Small intestine (tissue), 7 donors: ENCODE measurements around the gene UNC5C. TPM values are rescaled to one million over a fixed set of nuclear protein-coding genes. Genes with fewer than 3 reads are reported as not detected.
A peak's percentile ranks its signal among the peaks of the same experiment; 100 is the strongest.

Experiments used
- DNase-seq, 2 donors: peaks; one replicate each; pipeline versions ENCODE4 v3.0.0 to v3.0.0-alpha.2; 2013
- FAIRE-seq: peaks from 2 replicates; lab custom pipeline; 2012; peaks lifted over from hg19 to GRCh38; lab: Jason Lieb, UNC
- H3K27ac ChIP-seq, 3 donors: one replicate each; pipeline ENCODE4 v1.5.1; 2013; ENCODE audit warnings: low read length in 2 of 3, mild to moderate bottlenecking in 2 of 3, control low read depth in 1 of 3, inconsistent platforms in 1 of 3, low read depth in 1 of 3, moderate library complexity in 1 of 3
- H3K27me3 ChIP-seq, 3 donors: one replicate each; pipeline ENCODE4 v1.6.1; 2013; ENCODE audit warnings: low read length in 3 of 3, inconsistent platforms in 1 of 3; ENCODE audit not compliant: control insufficient read depth in 3 of 3, insufficient read depth in 3 of 3
- H3K36me3 ChIP-seq, 3 donors: one replicate each; pipeline ENCODE4 v1.6.1; 2013; ENCODE audit warnings: low read length in 3 of 3, inconsistent platforms in 1 of 3, low read depth in 1 of 3, mild to moderate bottlenecking in 1 of 3, moderate library complexity in 1 of 3; ENCODE audit not compliant: control insufficient read depth in 3 of 3, insufficient read depth in 2 of 3
- H3K4me1 ChIP-seq, 3 donors: one replicate each; pipeline ENCODE4 v1.6.1; 2013; ENCODE audit warnings: low read length in 2 of 3, inconsistent platforms in 1 of 3, low read depth in 1 of 3, mild to moderate bottlenecking in 1 of 3, moderate library complexity in 1 of 3; ENCODE audit not compliant: control insufficient read depth in 3 of 3, insufficient read depth in 2 of 3
- H3K4me3 ChIP-seq, 3 donors: one replicate each; pipeline ENCODE4 v1.5.1; 2013; ENCODE audit warnings: low read length in 3 of 3, control low read depth in 1 of 3, inconsistent platforms in 1 of 3, low read depth in 1 of 3, mild to moderate bottlenecking in 1 of 3, moderate library complexity in 1 of 3
- H3K9me3 ChIP-seq, 2 donors: one replicate each; pipeline ENCODE4 v1.6.1; 2013; ENCODE audit warnings: low read depth in 1 of 2, low read length in 1 of 2; ENCODE audit not compliant: control insufficient read depth in 2 of 2, insufficient read depth in 1 of 2
- WGBS, 3 donors: extraction: QIAGEN DNeasy Blood & Tissue Kit; methylation state at CpG; one replicate each; pipeline ENCODE4 v1.1.7; 2013; 5-methylcytosine and 5-hydroxymethylcytosine counted together
- polyA plus RNA-seq, 4 donors: library from polyadenylated mRNA; stranded (reverse) in 3 of 4; unstranded in 1 of 4; fragments of 200-250 nt in 3 of 4; fragments of 120-200 nt in 1 of 4; gene quantifications; one replicate each; pipeline versions ENCODE4 v1.2.1 to v1.2.3, GENCODE V29; 2013
- donor health status: healthy with polysubstance abuse.
- donor health status: control.
- donor health status: control.
- donor health status: Bipolar disorder and iron deficiency.
- donor health status: healthy.

The UNC5C gene
- polyA plus RNA-seq, 4 donors = under 0.01 to 2.9 (median 1.1) TPM; not detected in 1

- no peak for DNase-seq
- no peak for FAIRE-seq
Measured at GRCh38 chr4:95190751-95191436, 357.9 kb downstream of the UNC5C start.

DNA sequence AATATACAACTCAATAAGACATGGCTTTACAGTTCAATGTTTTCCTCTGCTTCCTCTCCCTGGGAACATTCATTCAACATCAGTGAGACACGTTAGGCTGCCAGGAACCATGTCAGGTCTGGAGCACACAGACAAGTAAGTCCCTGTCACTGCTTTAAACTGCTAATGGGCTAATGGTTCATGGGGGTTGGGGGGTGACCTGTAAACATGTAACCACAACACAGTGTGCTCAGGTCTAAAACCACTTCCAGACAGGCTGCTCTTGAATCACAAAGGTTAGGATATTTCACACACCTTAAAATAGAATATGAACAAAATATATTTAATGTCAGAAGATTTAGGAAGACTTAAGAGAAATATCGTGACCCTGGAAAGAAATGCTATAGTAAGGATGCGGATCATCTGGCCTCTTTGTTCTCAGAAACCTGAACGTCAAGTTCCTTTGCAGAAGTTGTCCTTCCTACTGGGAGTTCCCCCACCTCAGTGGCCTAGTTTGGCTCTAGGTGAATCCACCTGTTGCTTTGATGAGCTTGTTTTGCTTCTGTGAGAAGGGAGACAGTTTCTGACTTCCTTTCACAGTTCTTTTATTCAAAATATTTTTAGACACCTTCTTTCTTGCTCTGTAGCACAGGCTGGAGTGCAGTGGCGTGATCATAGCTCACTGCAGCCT is 359.9 kb downstream of the UNC5C start:
- no peaks in the 10 kb centered on the region for H3K4me1 ChIP-seq
- H3K36me3 ChIP-seq = no peaks in the 10 kb centered on the region
- peaks cover 0 to 2% (median 0%) of the 10 kb centered on the region in 3 donors for H3K27me3 ChIP-seq
- no peak overlapping the region for H3K27ac ChIP-seq
- DNase-seq = peak in 1 of 2 donors; percentile 3
- WGBS, 3 donors = 59 to 71% (median 60%) methylated on average over 5 of the region's 5 CpGs
- H3K4me3 ChIP-seq = no peak overlapping the region
- FAIRE-seq = no peak
- peaks cover 0 to 3% of the 10 kb centered on the region in 2 donors for H3K9me3 ChIP-seq

More at GRCh38 chr4:95190751-95191436, 357.9 kb downstream of the UNC5C start:
- Histone ChIP-seq H3K9me3 (peaks cover 0 to 3% of the 10 kb centered on the region in 2 donors), H3K36me3 (no peaks in the 10 kb centered on the region), H3K4me3 (no peak overlapping the region), H3K27ac (no peak overlapping the region), H3K4me1 (no peaks in the 10 kb centered on the region), H3K27me3 (peaks cover 0 to 2% (median 0%) of the 10 kb centered on the region in 3 donors)
- WGBS, 3 donors = 50 to 57% (median 53%) methylated on average over 9 of the region's 9 CpGs

GRCh38 chr4:95186666-95187065 is 362.1 kb downstream of the UNC5C start:
- Histone ChIP-seq H3K36me3 (peaks cover 0 to 2% (median 0%) of the 10 kb centered on the region in 3 donors), H3K4me3 (no peak overlapping the region), H3K27me3 (peaks cover 0 to 2% (median 0%) of the 10 kb centered on the region in 3 donors), H3K4me1 (no peaks in the 10 kb centered on the region), H3K27ac (no peak overlapping the region), H3K9me3 (peaks cover 0 to 3% of the 10 kb centered on the region in 2 donors)
- DNase-seq = no peak
- FAIRE-seq = no peak
- 84 to 87% (median 87%) methylated on average over 8 of the region's 8 CpGs for WGBS, 3 donors

DNA sequence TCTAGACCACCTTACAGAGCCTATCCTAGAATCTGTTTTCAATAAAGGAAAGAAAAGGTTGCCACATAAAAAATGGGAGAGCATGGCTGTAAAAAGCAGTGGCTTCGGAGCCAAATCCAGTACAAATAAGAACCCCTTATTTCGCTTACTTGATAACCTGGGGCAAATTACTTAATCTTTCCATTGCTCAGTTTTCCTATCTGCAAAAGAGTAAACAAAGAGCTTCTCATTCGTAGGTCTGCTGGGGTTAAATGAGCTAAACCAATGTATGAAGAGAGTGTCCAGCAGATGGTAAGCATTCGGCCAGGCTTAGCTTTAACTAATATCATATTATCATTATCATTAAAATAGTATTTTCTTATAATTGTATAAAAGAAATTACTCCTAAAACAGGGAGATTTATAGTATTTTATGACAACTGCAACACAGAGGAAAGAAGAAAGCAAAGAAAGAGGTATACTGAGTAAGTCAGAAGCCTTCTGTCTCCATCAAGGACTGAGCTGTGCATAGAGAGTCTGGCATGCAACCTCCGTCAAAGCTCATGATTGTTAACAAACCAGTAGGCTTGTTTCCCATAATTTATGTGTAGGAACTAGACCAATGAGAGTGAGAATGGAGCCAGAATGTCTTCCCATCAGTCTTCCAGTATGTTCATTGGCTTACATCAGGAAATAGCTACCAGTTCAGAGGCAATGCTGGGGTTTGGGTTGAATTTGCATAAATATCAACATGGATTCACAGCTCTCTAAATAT is 364.9 kb downstream of the UNC5C start:
- no peak overlapping the region for H3K4me3 ChIP-seq
- no peaks in the 10 kb centered on the region for H3K9me3 ChIP-seq
- H3K27me3 ChIP-seq = no peaks in the 10 kb centered on the region
- H3K36me3 ChIP-seq = peaks cover 0 to 2% (median 0%) of the 10 kb centered on the region in 3 donors
- no peak overlapping the region for H3K27ac ChIP-seq
- DNase-seq (no peak), FAIRE-seq (no peak)
- H3K4me1 ChIP-seq = no peaks in the 10 kb centered on the region
- WGBS, 3 donors = 43 to 67% (median 65%) methylated on average over 5 of the region's 5 CpGs

GRCh38 chr4:95181996-95182306 is 366.8 kb downstream of the UNC5C start:
- peaks cover 0 to 11% of the 10 kb centered on the region in 2 donors for H3K9me3 ChIP-seq
- H3K4me3 ChIP-seq = no peak overlapping the region
- 22 to 39% (median 34%) methylated on average over 2 of the region's 2 CpGs for WGBS, 3 donors
- no peaks in the 10 kb centered on the region for H3K4me1 ChIP-seq
- no peaks in the 10 kb centered on the region for H3K27me3 ChIP-seq
- FAIRE-seq (no peak), DNase-seq (no peak)
- H3K36me3 ChIP-seq = peaks cover 0 to 6% (median 0%) of the 10 kb centered on the region in 3 donors
- H3K27ac ChIP-seq = no peak overlapping the region

DNA sequence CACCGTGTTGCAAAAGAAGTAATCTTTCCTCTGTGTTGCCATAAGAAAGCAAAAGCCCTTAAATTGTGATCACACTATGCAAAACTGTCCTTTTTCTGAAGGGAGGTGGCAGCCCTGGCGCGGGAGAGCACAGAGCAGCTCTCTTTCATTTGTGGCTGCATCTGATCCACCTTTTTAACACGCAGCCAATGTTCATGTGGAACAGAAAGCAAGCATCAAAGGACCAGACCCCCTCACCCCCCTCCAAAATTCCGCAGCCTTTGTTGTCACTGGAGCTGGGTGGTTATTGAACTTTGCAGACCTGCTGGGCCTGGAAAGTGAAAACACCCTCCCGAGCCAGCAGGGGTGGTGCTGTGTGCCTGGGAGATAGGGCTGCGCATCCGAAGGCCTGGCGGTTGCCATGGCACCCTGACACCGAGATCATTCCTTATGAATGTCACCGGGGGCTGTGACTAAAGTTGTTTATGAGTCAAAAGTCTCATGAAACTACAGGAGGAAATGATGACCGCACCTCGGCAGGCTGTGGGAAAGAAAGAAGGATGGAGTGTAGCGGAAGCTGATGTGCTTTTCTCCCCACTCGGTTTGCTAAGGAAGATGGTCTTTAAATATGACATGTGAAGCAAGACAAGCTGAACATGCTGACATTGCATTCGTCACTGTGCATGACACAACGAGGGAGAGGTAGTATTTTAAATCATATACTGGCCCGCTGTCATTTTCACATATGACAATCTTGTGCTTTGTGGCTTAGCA is 367.4 kb downstream of the UNC5C start:
- Histone ChIP-seq H3K4me3 (no peak overlapping the region), H3K4me1 (no peaks in the 10 kb centered on the region), H3K27me3 (no peaks in the 10 kb centered on the region), H3K9me3 (peaks cover 0 to 11% of the 10 kb centered on the region in 2 donors), H3K36me3 (peaks cover 0 to 6% (median 0%) of the 10 kb centered on the region in 3 donors), H3K27ac (no peak overlapping the region)
- 61 to 66% (median 64%) methylated on average over 18 of the region's 18 CpGs for WGBS, 3 donors
- DNase-seq (no peak), FAIRE-seq (no peak)

GRCh38 chr4:95180531-95181242 is 368.1 kb downstream of the UNC5C start:
- H3K4me3 ChIP-seq = no peak overlapping the region
- no peaks in the 10 kb centered on the region for H3K27me3 ChIP-seq
- H3K9me3 ChIP-seq = peaks cover 0 to 11% of the 10 kb centered on the region in 2 donors
- no peak overlapping the region for H3K27ac ChIP-seq
- DNase-seq (no peak), FAIRE-seq (no peak)
- H3K4me1 ChIP-seq = no peaks in the 10 kb centered on the region
- H3K36me3 ChIP-seq = peaks cover 0 to 6% (median 0%) of the 10 kb centered on the region in 3 donors
- 74 to 85% (median 83%) methylated on average over 10 of the region's 10 CpGs for WGBS, 3 donors
